HG02943 (cell line): Measurements from ENCODE around the gene AMBN.
"Not testable (repeated sequence)": the region's sequence is repeated elsewhere in the genome, so short reads cannot be mapped to it uniquely, and the experiment has no call there.

Experiments used
- ATAC-seq: cut with Tn5 transposase; IDR thresholded peaks from one replicate; pipeline ENCODE4 v1.9.1; 2021; ENCODE audit warnings: mild to moderate bottlenecking, low read depth, moderate library complexity; ENCODE audit not compliant: unreplicated experiment

AMBN gene

GRCh38 chr4:70606459-70606858, 14.4 kb downstream of the AMBN start:
- ATAC-seq: no peak

- ATAC-seq: no peak
Observed at GRCh38 chr4:70607334-70607853, 15.3 kb downstream of the AMBN start.

GRCh38 chr4:70608324-70608723, 16.3 kb downstream of the AMBN start:
- no peak for ATAC-seq

GRCh38 chr4:70613306-70614183, 21.5 kb downstream of the AMBN start:
- ATAC-seq: peak; percentile 56

- no peak for ATAC-seq
Observed at GRCh38 chr4:70614184-70614555, 22.1 kb downstream of the AMBN start.

- no peak for ATAC-seq
Observed at GRCh38 chr4:70619288-70619687, 27.2 kb downstream of the AMBN start.

GRCh38 chr4:70619778-70620177, 27.7 kb downstream of the AMBN start:
- ATAC-seq: no peak

GRCh38 chr4:70623323-70623722, 31.3 kb downstream of the AMBN start:
- ATAC-seq: no peak

GRCh38 chr4:70624226-70624793, 32.3 kb downstream of the AMBN start:
- no peak for ATAC-seq

- no peak for ATAC-seq
Observed at GRCh38 chr4:70627620-70628019, 35.6 kb downstream of the AMBN start.

GRCh38 chr4:70628444-70628843, 36.4 kb downstream of the AMBN start, which contains the start of gene ENAM:
Gene ENAM (plus strand): TSS chr4:70628744. CDS start chr4:70629501, 757 bp downstream.
- no peak for ATAC-seq

- no peak for ATAC-seq
Observed at GRCh38 chr4:70629469-70630090, 37.5 kb downstream of the AMBN start.

GRCh38 chr4:70630162-70630561, 38.1 kb downstream of the AMBN start:
- ATAC-seq: no peak

- no peak for ATAC-seq
Observed at GRCh38 chr4:70632028-70632427, 40.0 kb downstream of the AMBN start.

- ATAC-seq: no peak
Observed at GRCh38 chr4:70634482-70634881, 42.4 kb downstream of the AMBN start.

GRCh38 chr4:70637239-70637913, 45.3 kb downstream of the AMBN start:
- ATAC-seq: peak; percentile 71

GRCh38 chr4:70640192-70640591, 48.1 kb downstream of the AMBN start:
- ATAC-seq: no peak

GRCh38 chr4:70650741-70651140, 58.7 kb downstream of the AMBN start:
- not testable (repeated sequence) for ATAC-seq

GRCh38 chr4:70651864-70652506, 59.9 kb downstream of the AMBN start:
- ATAC-seq: no peak

GRCh38 chr4:70654605-70655011, 62.6 kb downstream of the AMBN start:
- ATAC-seq: no peak
